Neuronal stem cell (in vitro differentiated cells): ENCODE data around the gene ASH1L.

ENCODE experiments used
- DNase-seq: peaks from one replicate; pipeline ENCODE4 v3.0.0-alpha.2; 2013; ENCODE audit warnings: low spot score
- H2AFZ ChIP-seq: one replicate; pipeline ENCODE4 v1.6.1; 2013; ENCODE audit warnings: mild to moderate bottlenecking, low read length, inconsistent platforms
- H2AK5ac ChIP-seq: 2 replicates; pipeline ENCODE4 v1.6.1; 2013; ENCODE audit warnings: low read depth, mild to moderate bottlenecking, inconsistent platforms, low read length, moderate library complexity, mixed read lengths
- H2BK120ac ChIP-seq: 2 replicates; pipeline ENCODE4 v1.6.1; 2013; ENCODE audit warnings: low read depth, mild to moderate bottlenecking, inconsistent platforms, low read length, moderate library complexity, mixed read lengths
- H2BK12ac ChIP-seq: one replicate; pipeline ENCODE4 v1.6.1; 2013; ENCODE audit warnings: low read length, inconsistent platforms
- H2BK15ac ChIP-seq: 2 replicates; pipeline ENCODE4 v1.6.1; 2013; ENCODE audit warnings: mild to moderate bottlenecking, low read length, inconsistent platforms, mixed read lengths
- H2BK5ac ChIP-seq: one replicate; pipeline ENCODE4 v1.6.1; 2013; ENCODE audit warnings: inconsistent platforms, mild to moderate bottlenecking, low read length, moderate library complexity
- H3K14ac ChIP-seq: one replicate; pipeline ENCODE4 v1.6.1; 2013; ENCODE audit warnings: low read length, inconsistent platforms
- H3K18ac ChIP-seq: 2 replicates; pipeline ENCODE4 v1.6.1; 2013; ENCODE audit warnings: low read length, inconsistent platforms
- H3K23ac ChIP-seq: 2 replicates; pipeline ENCODE4 v1.6.1; 2013; ENCODE audit warnings: low read depth, mild to moderate bottlenecking, mixed read lengths, low read length, inconsistent platforms; ENCODE audit not compliant: poor library complexity
- H3K27ac ChIP-seq: replicated peaks from 3 replicates; pipeline ENCODE4 v1.5.1; 2013; ENCODE audit warnings: low read length, inconsistent platforms
- H3K27me3 ChIP-seq, 3 experiments: 2 replicates each; pipeline ENCODE4 v1.6.1; 2013; ENCODE audit warnings: low read length in 3 of 3, mild to moderate bottlenecking in 2 of 3, inconsistent platforms in 1 of 3, low read depth in 1 of 3, mixed read lengths in 1 of 3, moderate library complexity in 1 of 3; ENCODE audit not compliant: control insufficient read depth in 3 of 3, insufficient read depth in 3 of 3
- H3K36me3 ChIP-seq, 2 donors: replicated peaks in 1 of 2; 2 replicates each; pipeline ENCODE4 v1.6.1; 2013; ENCODE audit warnings: low read length in 2 of 2; ENCODE audit not compliant: control insufficient read depth in 2 of 2, insufficient read depth in 2 of 2
- H3K4ac ChIP-seq: 2 replicates; pipeline ENCODE4 v1.6.1; 2013; ENCODE audit warnings: inconsistent platforms, mild to moderate bottlenecking, low read length, moderate library complexity
- H3K4me1 ChIP-seq, 2 donors: 1 replicate in 1 of 2; 2 replicates in 1 of 2; pipeline ENCODE4 v1.6.1; 2013; ENCODE audit warnings: low read length in 2 of 2, low read depth in 1 of 2; ENCODE audit not compliant: control insufficient read depth in 2 of 2, insufficient read depth in 1 of 2
- H3K4me2 ChIP-seq: one replicate; pipeline ENCODE4 v1.6.1; 2013; ENCODE audit warnings: mild to moderate bottlenecking, low read length, inconsistent platforms; ENCODE audit not compliant: insufficient read depth, poor library complexity, severe bottlenecking
- H3K4me3 ChIP-seq, 2 donors: 2 replicates each; pipeline ENCODE4 v1.5.1; 2013; ENCODE audit warnings: low read length in 2 of 2, mild to moderate bottlenecking in 2 of 2, inconsistent platforms in 1 of 2, moderate library complexity in 1 of 2
- H3K79me1 ChIP-seq: one replicate; pipeline ENCODE4 v1.6.1; 2013; ENCODE audit warnings: low read depth, mild to moderate bottlenecking, inconsistent platforms, low read length, moderate library complexity
- H3K9ac ChIP-seq: one replicate; pipeline ENCODE4 v1.6.1; 2013; ENCODE audit warnings: mild to moderate bottlenecking, low read depth, low read length, inconsistent platforms; ENCODE audit not compliant: poor library complexity
- H3K9me3 ChIP-seq, 2 donors: replicated peaks in 1 of 2; 2 replicates each; pipeline versions ENCODE3 to v1.6.1; 2013; ENCODE audit warnings: low read length in 2 of 2, mild to moderate bottlenecking in 2 of 2, inconsistent platforms in 1 of 2, low read depth in 1 of 2, mixed read lengths in 1 of 2, moderate library complexity in 1 of 2; ENCODE audit not compliant: control insufficient read depth in 2 of 2, insufficient read depth in 1 of 2
- H4K8ac ChIP-seq: one replicate; pipeline ENCODE4 v1.6.1; 2013; ENCODE audit warnings: low read depth, mild to moderate bottlenecking, inconsistent platforms, low read length, moderate library complexity
- H4K91ac ChIP-seq: one replicate; pipeline ENCODE4 v1.6.1; 2013; ENCODE audit warnings: low read length, low read depth, mild to moderate bottlenecking, inconsistent platforms; ENCODE audit not compliant: poor library complexity
- WGBS, 2 donors: extraction: QIAGEN DNeasy Blood & Tissue Kit; methylation state at CpG; one replicate each; pipeline ENCODE4 v1.1.7; 2013; ENCODE audit warnings: missing lambda C conversion rate in 2 of 2, mixed read lengths in 1 of 2; ENCODE audit not compliant: insufficient read length in 2 of 2, insufficient replicate concordance in 1 of 2; ENCODE audit errors: extremely low coverage in 2 of 2; 5-methylcytosine and 5-hydroxymethylcytosine counted together

ASH1L gene

DNA sequence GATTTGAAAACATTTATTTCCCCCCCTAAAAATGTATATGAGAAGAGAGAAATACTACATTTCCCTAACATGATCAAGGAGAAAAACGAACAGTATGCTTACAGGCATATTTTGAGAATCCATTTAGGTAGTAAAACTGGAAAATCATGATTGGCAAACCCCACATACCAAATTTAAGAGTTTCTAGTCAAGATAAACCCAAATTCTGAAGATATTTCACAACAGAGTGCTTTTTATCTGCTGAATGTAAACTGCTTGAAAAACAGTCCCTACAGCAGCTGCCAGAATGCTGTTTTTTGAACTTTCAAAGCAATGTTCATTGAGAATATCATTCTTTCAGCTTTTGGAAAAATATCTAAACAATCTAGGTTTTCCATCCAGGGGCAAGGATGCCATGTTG lies 31.0 kb downstream of the ASH1L start:
- Histone ChIP-seq H2AK5ac (no peak overlapping the region), H3K36me3 (no peaks in the 10 kb centered on the region), H2BK12ac (no peak overlapping the region), H3K27me3 (no peaks in the 10 kb centered on the region), H3K9ac (no peak overlapping the region), H3K4me1 (no peaks in the 10 kb centered on the region), H3K9me3 (no peaks in the 10 kb centered on the region), H2BK120ac (no peak overlapping the region), H2BK15ac (no peak overlapping the region), H4K91ac (no peak overlapping the region), H2AFZ (no peak overlapping the region), H3K18ac (no peak overlapping the region), H3K4ac (no peak overlapping the region), H2BK5ac (no peak overlapping the region), H3K79me1 (no peaks in the 10 kb centered on the region), H3K23ac (no peak overlapping the region), H3K14ac (no peak overlapping the region), H3K4me3 (no peak overlapping the region), H3K27ac (no peak overlapping the region), H4K8ac (no peak overlapping the region), H3K4me2 (no peak overlapping the region)
- WGBS, 2 donors: no CpG with 5 or more reads among the region's 1 CpG
- DNase-seq: no peak

GRCh38 chr1:155529929-155530328 lies 32.7 kb downstream of the ASH1L start:
- Histone ChIP-seq H4K8ac (no peak overlapping the region), H3K36me3 (no peaks in the 10 kb centered on the region), H3K4me1 (no peaks in the 10 kb centered on the region), H3K14ac (no peak overlapping the region), H3K79me1 (no peaks in the 10 kb centered on the region), H4K91ac (no peak overlapping the region), H3K4ac (no peak overlapping the region), H3K9me3 (no peaks in the 10 kb centered on the region), H3K18ac (no peak overlapping the region), H3K27ac (no peak overlapping the region), H2AK5ac (no peak overlapping the region), H3K4me2 (no peak overlapping the region), H2AFZ (no peak overlapping the region), H3K27me3 (no peaks in the 10 kb centered on the region), H3K23ac (no peak overlapping the region), H2BK15ac (no peak overlapping the region), H2BK120ac (no peak overlapping the region), H2BK12ac (no peak overlapping the region), H3K4me3 (no peak overlapping the region), H2BK5ac (no peak overlapping the region), H3K9ac (no peak overlapping the region)
- no peak for DNase-seq
- WGBS, 2 donors: no CpG with 5 or more reads among the region's 3 CpGs

GRCh38 chr1:155529109-155529508 lies 33.5 kb downstream of the ASH1L start:
- Histone ChIP-seq H3K18ac (no peak overlapping the region), H3K9me3 (no peaks in the 10 kb centered on the region), H3K79me1 (no peaks in the 10 kb centered on the region), H3K23ac (no peak overlapping the region), H3K4me3 (no peak overlapping the region), H2AFZ (no peak overlapping the region), H3K4ac (no peak overlapping the region), H3K36me3 (no peaks in the 10 kb centered on the region), H3K9ac (no peak overlapping the region), H2BK15ac (no peak overlapping the region), H2BK12ac (no peak overlapping the region), H3K14ac (no peak overlapping the region), H3K27me3 (no peaks in the 10 kb centered on the region), H2BK120ac (no peak overlapping the region), H4K91ac (no peak overlapping the region), H2AK5ac (no peak overlapping the region), H4K8ac (no peak overlapping the region), H3K4me2 (no peak overlapping the region), H3K4me1 (no peaks in the 10 kb centered on the region), H2BK5ac (no peak overlapping the region), H3K27ac (no peak overlapping the region)
- no peak for DNase-seq
- no CpG with 5 or more reads among the region's 2 CpGs for WGBS, 2 donors

DNA sequence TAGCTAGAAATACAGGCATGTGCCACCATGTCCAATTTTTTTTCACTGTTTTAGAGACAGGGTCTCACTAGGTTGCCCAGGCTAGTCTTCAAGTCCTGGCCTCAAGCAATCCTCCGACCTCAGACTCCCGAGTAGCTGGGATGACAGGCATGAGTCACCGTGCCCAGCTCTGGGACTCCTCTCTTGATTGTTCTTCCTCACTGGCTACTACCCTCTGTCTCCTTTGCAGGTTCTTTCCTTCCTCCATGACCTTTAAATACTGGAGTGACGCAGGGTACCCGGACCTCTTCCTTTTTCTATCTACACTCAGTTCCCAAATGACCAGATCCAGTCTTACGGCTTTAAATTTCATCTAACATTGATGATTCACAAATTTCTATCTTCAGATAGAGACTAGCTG lies 34.9 kb downstream of the ASH1L start:
- Histone ChIP-seq H3K4ac (no peak overlapping the region), H3K18ac (no peak overlapping the region), H2BK12ac (no peak overlapping the region), H2BK15ac (no peak overlapping the region), H3K14ac (no peak overlapping the region), H3K4me1 (no peaks in the 10 kb centered on the region), H3K23ac (no peak overlapping the region), H3K4me2 (no peak overlapping the region), H2AFZ (no peak overlapping the region), H3K4me3 (no peak overlapping the region), H3K27me3 (no peaks in the 10 kb centered on the region), H2BK120ac (no peak overlapping the region), H3K36me3 (no peaks in the 10 kb centered on the region), H4K91ac (no peak overlapping the region), H4K8ac (no peak overlapping the region), H2AK5ac (no peak overlapping the region), H3K9me3 (no peaks in the 10 kb centered on the region), H2BK5ac (no peak overlapping the region), H3K27ac (no peak overlapping the region), H3K79me1 (peaks cover 3% of the 10 kb centered on the region), H3K9ac (no peak overlapping the region)
- WGBS, 2 donors: no CpG with 5 or more reads among the region's 6 CpGs
- no peak for DNase-seq
